Left lobe of liver (tissue), 2 donors: Measurements from ENCODE around the gene MKX. TPM values are rescaled to one million over a fixed set of nuclear protein-coding genes. Genes with fewer than 3 reads are reported as not detected.

Experiments
- ATAC-seq: fragments of 200-7000 bp; cut with Tn5 transposase; one replicate; pipeline ENCODE4 v1.9.1; 2020; ENCODE audit warnings: mild to moderate bottlenecking, moderate library complexity
- DNase-seq: peaks from one replicate; pipeline ENCODE4 v3.0.0-alpha.2; 2020; ENCODE audit warnings: low spot score
- total RNA-seq: library from RNA; stranded (reverse); gene quantifications from one replicate; pipeline ENCODE4 v1.2.1, GENCODE V29; 2021
- donor health status: DM: no; HTN: no; CAD: no; lungs with moderate emphysema.
- donor health status: DM: no; HTN: yes; CAD: no.

Gene MKX
- total RNA-seq, 1 donor from 2014 or later, result 0.30 TPM

DNA sequence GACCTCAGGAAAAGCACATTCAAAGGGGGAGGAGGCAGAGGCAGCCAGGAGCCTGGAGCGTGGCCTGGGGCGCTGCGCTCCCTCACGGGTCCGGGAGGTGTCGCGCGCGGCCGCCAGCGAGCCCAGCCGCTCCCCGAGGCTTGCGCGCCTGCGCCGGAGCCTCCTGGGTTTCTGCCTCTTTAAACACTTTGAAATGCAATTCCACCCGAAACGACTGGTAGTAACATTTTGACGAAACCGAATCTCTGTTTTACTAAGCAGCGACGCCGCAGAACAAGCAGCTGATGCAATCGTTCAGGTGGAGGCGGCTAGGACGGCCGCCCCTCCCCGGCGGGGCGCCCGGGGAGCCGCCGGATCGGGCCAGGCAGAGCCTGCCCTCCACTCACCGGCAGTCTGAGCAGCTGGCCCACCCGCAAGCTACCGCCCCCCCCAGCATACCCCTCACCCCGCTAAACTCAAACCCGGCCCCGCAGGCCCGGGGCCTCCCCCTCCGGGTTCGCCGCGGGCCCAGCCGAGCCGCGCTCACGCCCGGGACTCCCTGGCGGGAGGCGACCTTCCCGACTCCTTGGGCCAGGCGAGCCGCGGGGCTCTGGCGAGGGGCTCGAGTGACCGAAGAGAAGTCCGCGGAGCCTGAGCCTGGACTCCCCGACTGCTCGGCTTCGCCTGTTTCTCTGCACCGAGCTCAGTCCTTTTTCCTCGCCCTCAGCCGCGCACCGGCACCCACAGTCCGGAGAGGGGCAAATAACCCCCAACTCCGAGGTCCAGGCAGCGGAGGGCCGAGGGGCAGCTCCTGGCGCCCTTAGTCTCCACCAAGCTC, 3.2 kb downstream of the MKX start:
- peak; percentile 89 for DNase-seq
- peak; percentile 90 for ATAC-seq

- no peak for ATAC-seq
- DNase-seq, result peak; percentile 47
Measured at GRCh38 chr10:27741173-27742091, 4.2 kb downstream of the MKX start.

- ATAC-seq (no peak), DNase-seq (no peak)
Measured at GRCh38 chr10:27736396-27736795, 9.2 kb downstream of the MKX start.

DNA sequence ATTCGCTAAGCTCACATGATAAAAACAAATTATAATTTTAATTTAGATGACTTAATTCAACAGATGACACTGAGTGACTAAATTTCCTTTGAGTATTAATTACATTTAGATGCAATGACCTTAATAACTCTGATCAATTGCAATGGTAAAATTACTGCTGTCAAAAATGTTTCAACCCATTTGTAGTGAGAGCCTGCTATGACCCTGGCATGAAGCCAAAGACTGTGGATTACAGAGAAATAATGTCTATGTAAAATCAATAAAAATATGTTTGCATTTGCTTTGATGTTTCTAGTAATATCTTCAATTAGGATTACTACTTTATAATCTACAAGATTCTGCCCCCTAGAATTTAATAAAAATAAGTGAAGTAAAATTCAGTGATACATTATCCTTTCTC, 15.6 kb downstream of the MKX start:
- ATAC-seq (no peak), DNase-seq (no peak)

- DNase-seq (no peak), ATAC-seq (no peak)
Measured at GRCh38 chr10:27728338-27728737, 17.3 kb downstream of the MKX start.

GRCh38 chr10:27724287-27724686, 21.3 kb downstream of the MKX start:
- no peak for DNase-seq
- ATAC-seq, result no peak

- no peak for DNase-seq
- ATAC-seq, result no peak
Measured at GRCh38 chr10:27723436-27723835, 22.2 kb downstream of the MKX start.

DNA sequence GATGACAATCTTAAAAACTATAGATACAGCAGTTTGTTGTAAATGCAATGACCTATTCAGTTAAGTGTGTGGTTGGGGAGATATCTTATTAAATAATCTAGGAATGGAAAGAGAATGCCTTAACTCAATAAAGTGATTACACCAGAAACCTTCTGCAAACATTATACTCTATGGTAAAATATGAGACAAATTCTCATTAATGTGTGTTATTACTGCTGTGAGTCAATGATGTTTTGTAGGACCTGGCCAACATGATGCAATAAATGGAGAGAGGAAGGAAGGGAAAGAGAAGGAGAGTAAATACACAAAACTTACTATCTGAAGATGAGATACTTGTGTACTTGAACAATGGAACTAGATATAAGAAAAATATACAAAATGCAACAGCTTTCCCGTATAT, 25.1 kb downstream of the MKX start:
- DNase-seq (no peak), ATAC-seq (no peak)

DNA sequence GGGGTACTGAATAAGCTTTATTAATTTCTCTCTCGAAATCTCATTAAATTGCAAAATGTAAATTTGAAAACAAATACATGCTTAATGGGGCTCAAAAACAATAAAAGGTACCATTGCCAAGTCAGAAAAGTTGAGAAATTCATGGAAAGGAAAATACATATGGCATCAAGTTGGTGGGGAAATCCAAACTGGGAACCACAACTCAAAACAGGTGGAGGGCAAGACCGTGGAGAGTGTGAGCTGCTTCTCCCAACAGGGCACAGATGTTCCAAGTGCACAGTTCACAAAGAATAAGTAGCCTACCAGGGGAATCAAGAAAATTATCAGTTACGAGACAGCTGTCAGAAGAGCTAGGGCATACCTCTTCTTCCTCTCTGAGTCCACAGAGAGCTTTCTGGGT, 26.6 kb downstream of the MKX start:
- ATAC-seq, result no peak
- DNase-seq, result no peak

DNA sequence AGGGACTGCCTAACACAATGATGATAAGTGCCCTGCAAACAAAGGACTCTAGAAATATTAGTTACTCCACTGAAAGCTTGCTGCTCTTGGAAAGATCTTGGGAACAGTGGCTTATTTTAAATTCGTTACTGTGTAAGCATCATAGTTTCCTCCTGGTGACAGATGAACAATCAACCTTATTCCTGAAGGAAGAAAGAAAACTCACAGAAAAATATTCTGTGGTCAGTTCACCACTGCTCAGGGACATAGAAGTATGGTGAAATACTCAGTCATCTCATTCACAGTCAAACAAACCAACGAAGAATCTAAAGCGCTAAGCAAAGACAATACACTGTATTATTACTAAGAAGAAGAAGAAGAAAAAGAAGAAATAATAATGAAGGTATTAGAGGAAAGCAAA, 27.8 kb downstream of the MKX start:
- DNase-seq (no peak), ATAC-seq (no peak)

DNA sequence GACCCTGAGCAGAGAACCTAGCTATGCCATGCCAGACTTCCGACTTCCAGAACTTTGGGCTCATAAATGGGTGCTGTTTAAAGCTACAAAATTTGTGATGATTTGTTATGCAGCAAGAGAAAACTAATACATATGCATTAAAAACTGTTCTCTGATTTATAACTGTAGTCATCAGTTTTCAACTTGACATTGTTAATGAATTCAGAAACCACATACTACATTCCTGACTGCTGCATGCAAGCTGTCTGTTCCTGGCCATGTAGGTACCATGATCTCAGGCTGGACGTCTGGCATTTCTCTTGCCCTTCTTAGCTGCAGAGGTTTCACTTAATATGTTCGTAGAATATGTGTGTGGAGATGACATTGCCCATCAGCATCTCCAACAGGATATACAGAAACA, 28.4 kb downstream of the MKX start:
- ATAC-seq (no peak), DNase-seq (no peak)

DNA sequence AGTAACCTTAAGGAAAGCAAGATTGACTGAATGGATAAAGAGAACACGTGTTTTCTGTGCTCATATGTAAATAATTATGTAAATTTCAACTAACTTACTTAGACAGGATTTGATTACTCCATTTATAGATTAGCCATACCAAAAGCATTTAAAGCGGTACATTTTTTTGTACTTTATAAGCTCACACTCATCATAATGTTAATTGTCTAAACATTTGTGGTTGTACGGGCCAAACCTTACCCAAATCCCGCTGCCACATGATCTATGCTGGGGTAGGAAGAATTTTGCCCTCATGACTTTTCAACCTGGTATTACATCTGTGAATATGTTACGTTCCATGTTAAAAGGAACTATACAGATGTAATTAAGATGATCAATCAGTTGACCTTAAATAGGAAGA, 29.1 kb downstream of the MKX start:
- no peak for ATAC-seq
- DNase-seq, result no peak

- no peak for DNase-seq
- no peak for ATAC-seq
Measured at GRCh38 chr10:27715505-27715904, 30.1 kb downstream of the MKX start.

DNA sequence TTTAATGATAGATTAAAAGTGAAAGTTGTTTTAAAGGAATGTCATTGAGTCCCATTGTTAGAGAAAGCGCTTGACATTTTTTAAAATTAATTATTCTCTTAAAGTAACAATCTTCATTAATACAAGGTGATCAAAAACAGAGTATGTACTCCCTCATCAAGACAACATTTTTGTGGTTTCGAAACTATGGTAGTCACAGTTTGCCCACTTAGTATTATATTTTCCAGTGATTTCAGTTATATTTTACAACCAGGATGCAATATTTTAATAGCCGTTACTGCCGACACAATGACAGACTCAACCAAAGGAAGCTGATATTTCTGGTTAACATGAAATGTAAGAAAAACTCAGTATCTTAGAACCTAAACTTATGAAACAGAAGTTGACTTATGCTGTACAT, 31.3 kb downstream of the MKX start:
- no peak for DNase-seq
- ATAC-seq, result no peak

- ATAC-seq, result no peak
Measured at GRCh38 chr10:27713941-27714340, 31.7 kb downstream of the MKX start.

GRCh38 chr10:27710014-27710413, 35.6 kb downstream of the MKX start:
- DNase-seq (no peak), ATAC-seq (no peak)

More at GRCh38 chr10:27713941-27714340, 31.7 kb downstream of the MKX start:
- no peak for DNase-seq

GRCh38 chr10:27709304-27709703, 36.3 kb downstream of the MKX start:
- DNase-seq, result no peak
- ATAC-seq, result no peak

GRCh38 chr10:27701938-27702537, 43.6 kb downstream of the MKX start:
- DNase-seq (no peak), ATAC-seq (no peak)

GRCh38 chr10:27699776-27700175, 45.8 kb downstream of the MKX start:
- ATAC-seq (peak; percentile 72), DNase-seq (no peak)

- DNase-seq (no peak), ATAC-seq (no peak)
Measured at GRCh38 chr10:27698961-27699360, 46.7 kb downstream of the MKX start.

- ATAC-seq (no peak), DNase-seq (no peak)
Measured at GRCh38 chr10:27696466-27696865, 49.2 kb downstream of the MKX start.

GRCh38 chr10:27695706-27696105, 49.9 kb downstream of the MKX start:
- no peak for ATAC-seq

More at GRCh38 chr10:27695706-27696105, 49.9 kb downstream of the MKX start:
- DNase-seq, result no peak
